Measurements from ENCODE around the gene ACP4. TPM values are rescaled to one million over a fixed set of nuclear protein-coding genes. Genes with fewer than 3 reads are reported as not detected.

ACP4 gene
- total and polyA plus RNA-seq, 2 donors = not detected

GRCh38 chr19:50794074-50794875 lies 4.1 kb downstream of the ACP4 start:
- peaks cover 0 to 10% of the 10 kb centered on the region in 2 donors for H3K4me1 ChIP-seq (ENCODE audit: control insufficient read depth in 2 of 2, insufficient read depth in 2 of 2, low read length in 2 of 2)
- no peaks in the 10 kb centered on the region for H3K9me3 ChIP-seq (ENCODE audit: control insufficient read depth in 2 of 2, insufficient read depth in 1 of 2, low read length in 1 of 2)
- H3K27me3 ChIP-seq (ENCODE audit: control insufficient read depth in 2 of 2, insufficient read depth in 1 of 2, low read length in 1 of 2) = peaks cover 0 to 7% of the 10 kb centered on the region in 2 donors
- no peak overlapping the region for H3K4me3 ChIP-seq (ENCODE audit: low read length in 2 of 2)
- DNase-seq (ENCODE audit: low read depth in 6 of 9, low spot score in 9 of 9) = peak in 1 of 9 donors; percentile 39
- peaks cover 31 to 34% of the 10 kb centered on the region in 2 donors for H3K36me3 ChIP-seq (ENCODE audit: control insufficient read depth in 2 of 2, insufficient read depth in 2 of 2, low read length in 1 of 2)
- no peak overlapping the region for H3K27ac ChIP-seq (ENCODE audit: low read depth in 1 of 2, low read length in 1 of 2)
- 46% methylated on average over 16 of the region's 16 CpGs for WGBS

- Histone ChIP-seq H3K27me3 (ENCODE audit: control insufficient read depth in 2 of 2, insufficient read depth in 1 of 2, low read length in 1 of 2) (peaks cover 0 to 7% of the 10 kb centered on the region in 2 donors), H3K9me3 (ENCODE audit: control insufficient read depth in 2 of 2, insufficient read depth in 1 of 2, low read length in 1 of 2) (no peaks in the 10 kb centered on the region), H3K27ac (ENCODE audit: low read depth in 1 of 2, low read length in 1 of 2) (no peak overlapping the region), H3K4me3 (ENCODE audit: low read length in 2 of 2) (no peak overlapping the region), H3K4me1 (ENCODE audit: control insufficient read depth in 2 of 2, insufficient read depth in 2 of 2, low read length in 2 of 2) (peaks cover 0 to 10% of the 10 kb centered on the region in 2 donors), H3K36me3 (ENCODE audit: control insufficient read depth in 2 of 2, insufficient read depth in 2 of 2, low read length in 1 of 2) (peaks cover 37 to 42% of the 10 kb centered on the region in 2 donors)
- WGBS = 77% methylated on average over 18 of the region's 18 CpGs
- DNase-seq (ENCODE audit: low read depth in 6 of 9, low spot score in 9 of 9) = no peak
These were observed 4.9 kb downstream of the ACP4 start for GRCh38 chr19:50794876-50795663.

GRCh38 chr19:50795664-50796073 lies 5.5 kb downstream of the ACP4 start:
- peaks cover 41 to 45% of the 10 kb centered on the region in 2 donors for H3K36me3 ChIP-seq (ENCODE audit: control insufficient read depth in 2 of 2, insufficient read depth in 2 of 2, low read length in 1 of 2)
- H3K4me3 ChIP-seq (ENCODE audit: low read length in 2 of 2) = no peak overlapping the region
- 82% methylated on average over 4 of the region's 4 CpGs for WGBS
- H3K9me3 ChIP-seq (ENCODE audit: control insufficient read depth in 2 of 2, insufficient read depth in 1 of 2, low read length in 1 of 2) = no peaks in the 10 kb centered on the region
- H3K27me3 ChIP-seq (ENCODE audit: control insufficient read depth in 2 of 2, insufficient read depth in 1 of 2, low read length in 1 of 2) = peaks cover 0 to 7% of the 10 kb centered on the region in 2 donors
- H3K4me1 ChIP-seq (ENCODE audit: control insufficient read depth in 2 of 2, insufficient read depth in 2 of 2, low read length in 2 of 2) = peaks cover 0 to 10% of the 10 kb centered on the region in 2 donors
- no peak for DNase-seq (ENCODE audit: low read depth in 6 of 9, low spot score in 9 of 9)
- no peak overlapping the region for H3K27ac ChIP-seq (ENCODE audit: low read depth in 1 of 2, low read length in 1 of 2)

GRCh38 chr19:50796128-50796633 lies 6.0 kb downstream of the ACP4 start:
- H3K4me3 ChIP-seq (ENCODE audit: low read length in 2 of 2) = no peak overlapping the region
- H3K4me1 ChIP-seq (ENCODE audit: control insufficient read depth in 2 of 2, insufficient read depth in 2 of 2, low read length in 2 of 2) = peaks cover 0 to 10% of the 10 kb centered on the region in 2 donors
- no peak for DNase-seq (ENCODE audit: low read depth in 6 of 9, low spot score in 9 of 9)
- H3K9me3 ChIP-seq (ENCODE audit: control insufficient read depth in 2 of 2, insufficient read depth in 1 of 2, low read length in 1 of 2) = no peaks in the 10 kb centered on the region
- H3K27ac ChIP-seq (ENCODE audit: low read depth in 1 of 2, low read length in 1 of 2) = no peak overlapping the region
- peaks cover 0 to 7% of the 10 kb centered on the region in 2 donors for H3K27me3 ChIP-seq (ENCODE audit: control insufficient read depth in 2 of 2, insufficient read depth in 1 of 2, low read length in 1 of 2)
- 94% methylated on average over 9 of the region's 9 CpGs for WGBS
- peaks cover 46 to 48% of the 10 kb centered on the region in 2 donors for H3K36me3 ChIP-seq (ENCODE audit: control insufficient read depth in 2 of 2, insufficient read depth in 2 of 2, low read length in 1 of 2)

GRCh38 chr19:50796634-50797428 lies 6.6 kb downstream of the ACP4 start:
- H3K27me3 ChIP-seq (ENCODE audit: control insufficient read depth in 2 of 2, insufficient read depth in 1 of 2, low read length in 1 of 2) = peaks cover 0 to 7% of the 10 kb centered on the region in 2 donors
- H3K36me3 ChIP-seq (ENCODE audit: control insufficient read depth in 2 of 2, insufficient read depth in 2 of 2, low read length in 1 of 2) = peaks cover 48% of the 10 kb centered on the region in 2 donors
- WGBS = 95% methylated on average over 8 of the region's 8 CpGs
- no peak for DNase-seq (ENCODE audit: low read depth in 6 of 9, low spot score in 9 of 9)
- peaks cover under 1 to 10% of the 10 kb centered on the region in 2 donors for H3K4me1 ChIP-seq (ENCODE audit: control insufficient read depth in 2 of 2, insufficient read depth in 2 of 2, low read length in 2 of 2)
- H3K27ac ChIP-seq (ENCODE audit: low read depth in 1 of 2, low read length in 1 of 2) = no peak overlapping the region
- H3K4me3 ChIP-seq (ENCODE audit: low read length in 2 of 2) = no peak overlapping the region
- H3K9me3 ChIP-seq (ENCODE audit: control insufficient read depth in 2 of 2, insufficient read depth in 1 of 2, low read length in 1 of 2) = no peaks in the 10 kb centered on the region

GRCh38 chr19:50797429-50797780 lies 7.2 kb downstream of the ACP4 start:
- Histone ChIP-seq H3K4me3 (ENCODE audit: low read length in 2 of 2) (no peak overlapping the region), H3K9me3 (ENCODE audit: control insufficient read depth in 2 of 2, insufficient read depth in 1 of 2, low read length in 1 of 2) (no peaks in the 10 kb centered on the region), H3K27ac (ENCODE audit: low read depth in 1 of 2, low read length in 1 of 2) (no peak overlapping the region), H3K27me3 (ENCODE audit: control insufficient read depth in 2 of 2, insufficient read depth in 1 of 2, low read length in 1 of 2) (peaks cover 0 to 7% of the 10 kb centered on the region in 2 donors), H3K4me1 (ENCODE audit: control insufficient read depth in 2 of 2, insufficient read depth in 2 of 2, low read length in 2 of 2) (peaks cover 3 to 10% of the 10 kb centered on the region in 2 donors), H3K36me3 (ENCODE audit: control insufficient read depth in 2 of 2, insufficient read depth in 2 of 2, low read length in 1 of 2) (peaks cover 51 to 54% of the 10 kb centered on the region in 2 donors)
- 96% methylated on average over 7 of the region's 7 CpGs for WGBS
- no peak for DNase-seq (ENCODE audit: low read depth in 6 of 9, low spot score in 9 of 9)

GRCh38 chr19:50797781-50798658 lies 7.8 kb downstream of the ACP4 start:
- H3K36me3 ChIP-seq (ENCODE audit: control insufficient read depth in 2 of 2, insufficient read depth in 2 of 2, low read length in 1 of 2) = peaks cover 51 to 54% of the 10 kb centered on the region in 2 donors
- H3K4me3 ChIP-seq (ENCODE audit: low read length in 2 of 2) = no peak overlapping the region
- H3K27me3 ChIP-seq (ENCODE audit: control insufficient read depth in 2 of 2, insufficient read depth in 1 of 2, low read length in 1 of 2) = peaks cover 0 to 7% of the 10 kb centered on the region in 2 donors
- H3K27ac ChIP-seq (ENCODE audit: low read depth in 1 of 2, low read length in 1 of 2) = no peak overlapping the region
- 98% methylated on average over 18 of the region's 18 CpGs for WGBS
- H3K9me3 ChIP-seq (ENCODE audit: control insufficient read depth in 2 of 2, insufficient read depth in 1 of 2, low read length in 1 of 2) = no peaks in the 10 kb centered on the region
- peaks cover 7 to 16% of the 10 kb centered on the region in 2 donors for H3K4me1 ChIP-seq (ENCODE audit: control insufficient read depth in 2 of 2, insufficient read depth in 2 of 2, low read length in 2 of 2)
- DNase-seq (ENCODE audit: low read depth in 6 of 9, low spot score in 9 of 9) = no peak
